NT2/D1 (cell line): ENCODE results near the gene ERICH6.

Source experiments
- DNase-seq: peaks from one replicate; pipeline ENCODE4 v3.0.0-alpha.2; 2011; ENCODE audit warnings: low read depth, low spot score
- H3K27me3 ChIP-seq: 2 replicates; pipeline ENCODE4 v1.6.0; 2011; ENCODE audit warnings: mild to moderate bottlenecking; ENCODE audit not compliant: insufficient read length, insufficient read depth
- H3K36me3 ChIP-seq: 2 replicates; pipeline ENCODE4 v1.6.1; 2011; ENCODE audit warnings: mild to moderate bottlenecking, low read length, mixed read lengths; ENCODE audit not compliant: insufficient read depth, insufficient read length
- H3K4me1 ChIP-seq: 2 replicates; pipeline ENCODE4 v1.5.1; 2011; ENCODE audit not compliant: insufficient read depth, insufficient read length
- H3K4me3 ChIP-seq: 2 replicates; pipeline ENCODE4 v1.5.1; 2011; ENCODE audit warnings: low read depth; ENCODE audit not compliant: insufficient read length
- H3K9ac ChIP-seq: 2 replicates; pipeline ENCODE4 v1.6.0; 2011; ENCODE audit warnings: low read depth; ENCODE audit not compliant: insufficient read length
- H3K9me3 ChIP-seq: 2 replicates; pipeline ENCODE4 v1.5.1; 2011; ENCODE audit warnings: mild to moderate bottlenecking, low read length; ENCODE audit not compliant: insufficient read depth
- SUZ12 ChIP-seq: IDR thresholded peaks from 2 replicates; pipeline ENCODE4 v1.6.1; 2011; ENCODE audit not compliant: insufficient read length, insufficient read depth; ENCODE audit errors: extremely low read depth
- YY1 ChIP-seq: IDR thresholded peaks from 2 replicates; pipeline ENCODE4 v1.6.1; 2011; ENCODE audit not compliant: insufficient read length, insufficient read depth
- ZNF274 ChIP-seq: IDR thresholded peaks from 2 replicates; pipeline ENCODE4 v1.6.1; 2011; ENCODE audit warnings: mild to moderate bottlenecking, low read depth, low read length

ERICH6 gene

GRCh38 chr3:150722267-150722666 lies 18.5 kb upstream of the ERICH6 start:
- no peak for DNase-seq
- no peaks in the 10 kb centered on the region for H3K36me3 ChIP-seq
- H3K4me1 ChIP-seq, result peaks cover 3% of the 10 kb centered on the region
- no peak for TF ChIP-seq ZNF274
- no peak for TF ChIP-seq YY1
- no peak for TF ChIP-seq SUZ12
- H3K4me3 ChIP-seq, result no peak overlapping the region
- H3K27me3 ChIP-seq, result no peaks in the 10 kb centered on the region
- no peak overlapping the region for H3K9ac ChIP-seq
- H3K9me3 ChIP-seq, result no peaks in the 10 kb centered on the region

GRCh38 chr3:150721285-150722130 lies 17.8 kb upstream of the ERICH6 start:
- TF ChIP-seq SUZ12, result no peak
- TF ChIP-seq YY1, result no peak
- no peak for TF ChIP-seq ZNF274
- H3K27me3 ChIP-seq, result no peaks in the 10 kb centered on the region
- H3K9me3 ChIP-seq, result no peaks in the 10 kb centered on the region
- no peak overlapping the region for H3K9ac ChIP-seq
- no peaks in the 10 kb centered on the region for H3K36me3 ChIP-seq
- H3K4me1 ChIP-seq, result no peaks in the 10 kb centered on the region
- no peak overlapping the region for H3K4me3 ChIP-seq
- DNase-seq, result peak; percentile 52

GRCh38 chr3:150720444-150720843 lies 16.7 kb upstream of the ERICH6 start:
- no peaks in the 10 kb centered on the region for H3K9me3 ChIP-seq
- H3K36me3 ChIP-seq, result no peaks in the 10 kb centered on the region
- DNase-seq, result no peak
- no peaks in the 10 kb centered on the region for H3K4me1 ChIP-seq
- TF ChIP-seq SUZ12, result no peak
- no peak for TF ChIP-seq YY1
- TF ChIP-seq ZNF274, result no peak
- no peak overlapping the region for H3K9ac ChIP-seq
- H3K4me3 ChIP-seq, result no peak overlapping the region
- no peaks in the 10 kb centered on the region for H3K27me3 ChIP-seq

GRCh38 chr3:150710097-150710496 lies 6.4 kb upstream of the ERICH6 start:
- Histone ChIP-seq H3K27me3 (no peaks in the 10 kb centered on the region), H3K36me3 (no peaks in the 10 kb centered on the region), H3K4me3 (no peak overlapping the region), H3K9me3 (no peaks in the 10 kb centered on the region), H3K4me1 (no peaks in the 10 kb centered on the region), H3K9ac (no peak overlapping the region)
- no peak for DNase-seq
- TF ChIP-seq ZNF274 (no peak), YY1 (no peak), SUZ12 (no peak)

- DNase-seq, result no peak
- Histone ChIP-seq H3K9me3 (no peaks in the 10 kb centered on the region; the same call in 1 of the 2 replicates), H3K9ac (peak overlapping the region; percentile 77), H3K36me3 (no peaks in the 10 kb centered on the region), H3K4me1 (no peaks in the 10 kb centered on the region), H3K4me3 (peak overlapping the region; percentile 60), H3K27me3 (no peaks in the 10 kb centered on the region)
- no peak for TF ChIP-seq ZNF274
- TF ChIP-seq YY1, result no peak
- TF ChIP-seq SUZ12, result no peak
Observed at GRCh38 chr3:150703299-150703755, 393 bp downstream of the ERICH6 start.

GRCh38 chr3:150699068-150699639 lies 4.6 kb downstream of the ERICH6 start:
- Histone ChIP-seq H3K36me3 (no peaks in the 10 kb centered on the region), H3K9ac (no peak overlapping the region), H3K4me3 (no peak overlapping the region), H3K4me1 (no peaks in the 10 kb centered on the region), H3K27me3 (no peaks in the 10 kb centered on the region), H3K9me3 (no peaks in the 10 kb centered on the region; the same call in 1 of the 2 replicates)
- DNase-seq, result no peak
- TF ChIP-seq ZNF274 (no peak), SUZ12 (no peak), YY1 (no peak)

GRCh38 chr3:150697646-150698045 lies 6.1 kb downstream of the ERICH6 start:
- DNase-seq, result no peak
- no peaks in the 10 kb centered on the region for H3K36me3 ChIP-seq
- peaks cover 9% of the 10 kb centered on the region for H3K9me3 ChIP-seq
- no peak overlapping the region for H3K4me3 ChIP-seq
- no peaks in the 10 kb centered on the region for H3K27me3 ChIP-seq
- H3K9ac ChIP-seq, result no peak overlapping the region
- TF ChIP-seq YY1 (no peak), SUZ12 (no peak), ZNF274 (no peak)
- H3K4me1 ChIP-seq, result no peaks in the 10 kb centered on the region
